HG02798 (cell line): ENCODE measurements around the gene TLE4.
"Not testable (repeated sequence)": the region's sequence is repeated elsewhere in the genome, so short reads cannot be mapped to it uniquely, and the experiment has no call there.

Experiments
- ATAC-seq: cut with Tn5 transposase; IDR thresholded peaks from one replicate; pipeline ENCODE4 v1.9.1; 2021; ENCODE audit warnings: mild to moderate bottlenecking; ENCODE audit not compliant: unreplicated experiment, poor library complexity

The TLE4 gene

GRCh38 chr9:79630521-79631403, 59.0 kb downstream of the TLE4 start:
- peak; percentile 84 for ATAC-seq

- ATAC-seq: no peak
Observed at GRCh38 chr9:79632060-79632459, 60.3 kb downstream of the TLE4 start.

GRCh38 chr9:79632705-79633104, 60.9 kb downstream of the TLE4 start:
- no peak for ATAC-seq

GRCh38 chr9:79633558-79633957, 61.8 kb downstream of the TLE4 start:
- ATAC-seq: no peak

GRCh38 chr9:79637177-79637925, 65.6 kb downstream of the TLE4 start:
- no peak for ATAC-seq

DNA sequence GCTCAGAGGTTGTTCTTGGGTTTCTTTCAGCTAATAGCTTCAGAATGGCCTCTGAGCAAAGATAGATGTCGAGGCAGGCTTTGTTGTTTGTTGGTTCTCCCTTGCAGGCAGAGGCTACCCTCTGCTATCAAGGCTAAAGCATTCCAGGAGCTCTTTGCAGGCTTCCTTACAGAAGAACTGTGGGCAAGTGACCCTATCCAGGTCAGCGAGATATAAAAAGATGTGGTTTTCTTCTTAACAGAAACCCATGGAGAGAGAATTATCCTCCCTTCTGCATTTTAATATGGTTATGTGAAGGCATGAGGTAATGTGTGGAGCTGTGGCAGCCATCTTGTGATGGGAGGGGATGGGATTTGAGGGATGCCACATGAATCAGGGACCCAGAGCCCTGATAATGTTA, 67.0 kb downstream of the TLE4 start:
- no peak for ATAC-seq

- no peak for ATAC-seq
Observed at GRCh38 chr9:79639354-79639753, 67.6 kb downstream of the TLE4 start.

- not testable (repeated sequence) for ATAC-seq
Observed at GRCh38 chr9:79640067-79640466, 68.3 kb downstream of the TLE4 start.

- ATAC-seq: no peak
Observed at GRCh38 chr9:79641070-79641469, 69.3 kb downstream of the TLE4 start.

DNA sequence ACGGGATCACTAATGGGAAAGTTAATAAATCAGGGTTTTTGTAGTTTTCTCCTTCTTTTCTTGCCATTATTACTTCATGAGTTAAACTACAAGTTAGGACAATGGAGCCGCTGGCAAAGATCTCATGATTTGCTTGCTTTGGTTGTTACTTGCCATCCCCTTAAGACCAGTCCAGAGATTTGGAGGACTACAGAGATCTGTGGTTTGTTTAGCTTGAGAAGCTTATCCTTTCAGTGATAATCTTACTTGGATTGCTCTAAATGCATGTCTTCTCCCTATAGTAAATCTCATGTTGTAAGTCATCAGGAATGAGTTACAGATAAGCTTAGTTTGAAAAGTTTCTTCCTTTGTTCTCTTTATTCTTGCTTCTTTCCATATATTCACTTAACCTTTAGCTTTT, 70.9 kb downstream of the TLE4 start:
- no peak for ATAC-seq

- ATAC-seq: no peak
Observed at GRCh38 chr9:79644048-79644447, 72.3 kb downstream of the TLE4 start.

GRCh38 chr9:79644601-79645000, 72.8 kb downstream of the TLE4 start:
- ATAC-seq: no peak

- ATAC-seq: no peak
Observed at GRCh38 chr9:79645110-79645509, 73.3 kb downstream of the TLE4 start.

DNA sequence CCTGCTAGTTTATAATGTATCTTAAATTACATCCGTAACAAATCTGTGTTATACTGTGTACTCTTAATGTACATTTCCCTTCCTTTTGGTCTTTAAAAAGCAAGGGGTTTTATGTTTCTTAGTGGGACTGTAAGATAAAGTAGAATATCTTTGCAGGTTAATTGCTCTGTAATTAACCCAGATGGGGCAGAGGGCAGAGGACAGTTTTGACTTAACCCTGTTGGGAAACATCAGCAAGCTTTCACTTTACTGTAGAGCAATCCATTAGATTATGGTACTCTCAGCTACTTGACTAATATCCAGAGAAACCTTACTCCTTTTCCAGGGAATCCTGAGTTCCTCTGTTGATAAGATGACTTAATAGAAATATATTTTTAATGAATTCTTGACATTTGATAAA, 74.3 kb downstream of the TLE4 start:
- no peak for ATAC-seq

DNA sequence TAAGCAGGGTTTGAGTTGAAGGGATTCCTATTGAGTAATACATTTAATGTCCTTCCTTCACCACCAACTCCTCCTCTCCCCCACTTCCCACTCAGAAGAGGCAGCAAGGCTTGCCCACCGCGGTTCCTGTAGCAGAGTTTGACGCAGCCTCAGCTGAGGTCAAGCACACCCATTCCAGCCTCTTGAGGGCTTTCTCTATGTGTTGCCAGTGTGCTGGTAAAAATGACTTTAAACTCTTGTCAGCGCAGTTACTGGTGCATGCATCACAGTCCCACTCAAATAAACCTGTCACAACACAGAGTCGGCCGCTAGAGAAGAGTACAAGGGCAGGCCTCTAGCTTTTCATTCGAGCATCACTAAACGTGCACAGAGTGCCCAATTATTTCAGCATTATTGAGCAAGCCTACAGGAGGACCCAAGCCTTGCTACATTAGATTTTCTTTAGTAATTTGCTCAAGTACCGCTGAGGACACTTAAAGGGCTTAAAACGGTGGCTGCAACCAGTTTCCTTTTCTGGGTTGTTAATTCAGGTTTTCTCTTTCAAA, 79.6 kb downstream of the TLE4 start:
- ATAC-seq: no peak

DNA sequence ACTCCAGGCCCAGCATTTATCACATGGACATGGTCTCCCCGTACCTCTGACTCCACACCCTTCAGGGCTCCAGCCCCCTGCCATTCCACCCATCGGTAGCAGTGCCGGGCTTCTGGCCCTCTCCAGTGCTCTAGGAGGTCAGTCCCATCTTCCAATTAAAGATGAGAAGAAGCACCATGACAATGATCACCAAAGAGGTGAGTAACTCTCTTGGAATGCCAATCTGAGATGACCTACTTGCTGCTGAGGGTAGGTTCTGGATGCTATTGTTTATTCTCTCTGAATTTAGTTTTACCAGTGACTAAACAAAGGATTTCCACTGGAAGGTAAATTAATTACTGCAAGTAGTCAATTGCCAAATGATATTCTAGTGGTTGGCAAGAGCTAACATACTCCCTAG, 80.8 kb downstream of the TLE4 start:
- ATAC-seq: no peak

DNA sequence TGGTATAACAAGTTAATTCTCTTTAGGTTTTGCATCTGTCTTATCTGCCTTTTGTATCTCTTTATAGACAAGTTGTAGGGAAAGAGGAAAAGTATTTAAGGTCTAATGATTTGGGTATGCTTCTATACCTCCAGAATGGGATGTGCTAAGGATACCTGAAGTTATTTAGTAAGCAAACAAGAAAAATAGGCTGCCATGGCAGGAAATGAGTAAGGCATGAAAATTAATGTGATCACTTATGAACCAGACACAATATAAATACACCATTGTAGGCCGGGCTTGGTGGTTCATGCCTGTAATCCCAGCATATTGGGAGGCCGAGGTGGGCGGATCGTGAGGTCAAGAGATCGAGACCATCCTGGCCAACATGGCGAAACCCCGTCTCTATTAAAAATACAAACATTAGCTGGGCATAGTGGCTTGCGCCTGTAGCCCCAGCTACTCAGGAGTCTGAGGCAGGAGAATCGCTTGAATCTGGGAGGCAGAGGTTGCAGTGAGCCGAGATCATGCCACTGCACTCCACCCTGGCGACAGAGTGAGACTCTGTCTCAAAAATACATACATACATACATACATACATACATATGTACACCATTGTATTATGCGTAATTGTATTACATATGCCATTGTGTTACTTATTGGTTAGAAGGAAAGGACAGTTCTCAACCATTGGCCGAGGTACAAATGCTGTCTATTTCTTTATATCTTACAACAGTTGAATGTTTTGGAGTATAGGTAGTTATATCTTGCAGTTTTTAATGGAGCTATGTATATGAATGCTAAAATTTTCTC, 83.0 kb downstream of the TLE4 start:
- not testable (repeated sequence) for ATAC-seq

DNA sequence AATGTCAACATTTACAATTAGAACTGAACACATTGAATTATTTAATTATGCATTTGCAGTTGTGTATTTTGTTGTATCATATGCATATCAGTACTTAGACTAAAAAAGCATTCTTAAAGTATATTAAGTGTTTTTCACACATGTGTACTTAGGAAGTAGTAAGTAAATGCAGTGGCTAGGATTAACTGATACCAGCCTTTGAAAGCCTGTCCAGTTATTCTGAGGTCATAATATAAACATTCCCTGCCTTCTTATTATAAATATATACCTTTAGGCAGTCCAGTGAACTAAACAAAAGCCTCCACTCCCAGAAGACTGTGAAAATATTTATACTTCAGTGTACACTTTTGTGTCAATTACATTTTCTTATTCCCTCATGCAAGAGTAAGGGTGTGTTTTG, 83.8 kb downstream of the TLE4 start:
- ATAC-seq: no peak

DNA sequence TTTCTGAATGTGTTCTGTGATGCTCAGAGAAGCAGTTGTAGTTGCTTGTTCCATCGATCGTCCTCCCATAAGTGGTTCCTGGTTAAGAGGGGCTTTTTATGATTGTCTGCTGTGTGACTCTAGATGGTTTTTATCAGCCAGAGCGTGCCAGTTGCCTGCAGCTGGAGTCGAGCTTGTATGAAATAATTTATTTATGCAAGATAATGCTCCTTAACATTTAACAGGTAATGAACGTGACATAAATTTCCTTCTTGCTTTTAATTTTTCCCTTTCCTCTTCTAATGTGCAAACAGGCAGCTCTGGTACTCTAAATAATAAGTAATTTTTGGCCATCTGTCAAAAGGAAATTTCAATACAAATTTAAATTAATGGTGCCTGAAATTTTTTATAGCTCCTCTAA, 84.4 kb downstream of the TLE4 start:
- no peak for ATAC-seq

DNA sequence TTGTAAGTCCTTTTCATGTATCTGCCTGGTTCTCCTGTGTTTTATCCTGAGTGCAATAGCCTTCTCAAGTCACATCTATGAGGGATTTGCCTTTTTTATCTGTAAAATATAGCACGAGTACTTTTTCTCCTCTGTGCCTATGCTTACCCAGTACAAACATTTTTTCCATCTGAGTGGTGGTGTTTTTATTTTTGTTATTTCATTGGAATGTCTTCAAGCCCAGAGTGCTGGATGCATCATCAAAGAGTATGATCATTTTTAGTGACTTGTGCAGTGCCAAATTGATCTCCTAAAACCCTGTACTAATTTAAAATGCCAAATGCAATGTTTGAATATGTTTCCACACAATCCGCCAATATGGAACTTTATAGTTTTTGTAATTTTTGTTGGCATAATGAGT, 86.1 kb downstream of the TLE4 start:
- no peak for ATAC-seq

- ATAC-seq: no peak
Observed at GRCh38 chr9:79658926-79659325, 87.2 kb downstream of the TLE4 start.
